ENCODE results near the gene MKLN1. TPM values are rescaled to one million over a fixed set of nuclear protein-coding genes. Genes with fewer than 3 reads are reported as not detected.

MKLN1 gene
- total and polyA plus RNA-seq, 2 donors (not counting 1 experiment from before 2014, with no cell fraction given) = 8.5 to 68.4 TPM

- ATAC-seq (ENCODE audit: low read depth) (peak; percentile 90), DNase-seq (peak; percentile 79)
- Mint-ChIP-seq H3K27ac (no peak overlapping the region), H3K4me3 (no peak overlapping the region), H3K4me1 (peaks cover 13% of the 10 kb centered on the region), H3K27me3 (peaks cover 7% of the 10 kb centered on the region), H3K9me3 (ENCODE audit: insufficient read depth) (no peaks in the 10 kb centered on the region)
- Histone ChIP-seq H3K27me3 (replicated peaks in 1 of 4; ENCODE audit: control extremely low read depth in 1 of 4, control insufficient read depth in 3 of 4, insufficient read depth in 4 of 4, low read length in 3 of 4) (no peaks in the 10 kb centered on the region), H3K27ac (ENCODE audit: low read length in 2 of 2) (no peak overlapping the region), H3K4me3 (ENCODE audit: control extremely low read depth in 1 of 5, extremely low read depth in 1 of 5, insufficient read depth in 1 of 5, low read depth in 2 of 5, low read length in 4 of 5) (no peak overlapping the region), H3K4me2 (replicated peaks; ENCODE audit: low read depth, low read length, poor library complexity, severe bottlenecking) (peak overlapping the region; percentile 38), H2AFZ (ENCODE audit: insufficient read depth, low read depth, low read length, poor library complexity, severe bottlenecking) (no peak overlapping the region), H3K9ac (ENCODE audit: low read length) (no peak overlapping the region), H3K9me3 (ENCODE audit: control extremely low read depth in 1 of 3, control insufficient read depth in 2 of 3, insufficient read depth in 1 of 3, low read length in 2 of 3) (no peaks in the 10 kb centered on the region), H3K36me3 (replicated peaks in 1 of 2; ENCODE audit: control extremely low read depth in 1 of 2, control insufficient read depth in 1 of 2, extremely low read depth in 1 of 2, insufficient read depth in 2 of 2, low read length in 1 of 2) (no peaks in the 10 kb centered on the region), H3K79me2 (ENCODE audit: control insufficient read depth, insufficient read depth, low read length) (no peaks in the 10 kb centered on the region), H4K20me1 (ENCODE audit: control insufficient read depth, insufficient read depth, low read length, poor library complexity, severe bottlenecking) (no peaks in the 10 kb centered on the region), H3K4me1 (ENCODE audit: control insufficient read depth in 2 of 2, insufficient read depth in 2 of 2, low read length in 2 of 2) (peaks cover 6 to 9% of the 10 kb centered on the region in 2 donors)
- WGBS (ENCODE audit: insufficient coverage) = 28% methylated on average over 11 of the region's 14 CpGs
- no peak for TF ChIP-seq EZH2 (IDR thresholded peaks at IDR 0.05; ENCODE audit: borderline replicate concordance, insufficient read depth, low read depth, low read length, poor library complexity, severe bottlenecking)
- TF ChIP-seq, protein P1, sequence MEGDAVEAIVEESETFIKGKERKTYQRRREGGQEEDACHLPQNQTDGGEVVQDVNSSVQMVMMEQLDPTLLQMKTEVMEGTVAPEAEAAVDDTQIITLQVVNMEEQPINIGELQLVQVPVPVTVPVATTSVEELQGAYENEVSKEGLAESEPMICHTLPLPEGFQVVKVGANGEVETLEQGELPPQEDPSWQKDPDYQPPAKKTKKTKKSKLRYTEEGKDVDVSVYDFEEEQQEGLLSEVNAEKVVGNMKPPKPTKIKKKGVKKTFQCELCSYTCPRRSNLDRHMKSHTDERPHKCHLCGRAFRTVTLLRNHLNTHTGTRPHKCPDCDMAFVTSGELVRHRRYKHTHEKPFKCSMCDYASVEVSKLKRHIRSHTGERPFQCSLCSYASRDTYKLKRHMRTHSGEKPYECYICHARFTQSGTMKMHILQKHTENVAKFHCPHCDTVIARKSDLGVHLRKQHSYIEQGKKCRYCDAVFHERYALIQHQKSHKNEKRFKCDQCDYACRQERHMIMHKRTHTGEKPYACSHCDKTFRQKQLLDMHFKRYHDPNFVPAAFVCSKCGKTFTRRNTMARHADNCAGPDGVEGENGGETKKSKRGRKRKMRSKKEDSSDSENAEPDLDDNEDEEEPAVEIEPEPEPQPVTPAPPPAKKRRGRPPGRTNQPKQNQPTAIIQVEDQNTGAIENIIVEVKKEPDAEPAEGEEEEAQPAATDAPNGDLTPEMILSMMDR (IDR thresholded peaks at IDR 0.05) = peak; percentile 88
- intact Hi-C loops (cut with micrococcal nuclease) = no loop called here
- POLR2A ChIA-PET = interaction anchor here (0.7 kb wide), 1 partner anchor 147 kb away, joined by 3 read pairs; no protein-coding TSS in a partner anchor
- CTCF ChIA-PET = interaction anchor here (0.6 to 4.8 kb wide), 12 partner anchors 8 to 473 kb away, joined by 3 to 48 read pairs (median 4); no protein-coding TSS in a partner anchor
Measured at GRCh38 chr7:131507592-131508331, 180.1 kb downstream of the MKLN1 start.

Measured in B cell (primary cell).